IMR-90 (cell line): ENCODE measurements around the gene F10.

ENCODE experiments used
- CTCF ChIP-seq: conservative IDR thresholded peaks from 2 replicates; pipeline ENCODE4 v1.5.1; 2012; ENCODE audit warnings: mild to moderate bottlenecking, low read depth, low read length, improper control_type of control experiment
- RAD21 ChIP-seq: IDR thresholded peaks from 2 replicates; pipeline ENCODE4 v1.6.1; 2012; ENCODE audit warnings: low read length, improper control_type of control experiment
- SMC3 ChIP-seq: fragments of 150-350 bp; IDR thresholded peaks from 2 replicates; pipeline ENCODE4 v1.6.1; 2016; ENCODE audit warnings: low read depth, mild to moderate bottlenecking, antibody characterized with exemption, low read length, moderate library complexity

- TF ChIP-seq RAD21 (no peak), SMC3 (no peak), CTCF (no peak)
Observed at GRCh38 chr13:113176280-113176679, 53.7 kb downstream of the F10 start.
